ENCODE data around the gene DRG2.

GRCh38 chr17:18129041-18129502 is 41.3 kb downstream of the DRG2 start:
- TF ChIP-seq CTCF (IDR thresholded peaks at IDR 0.05 in 2 of 3, conservative IDR thresholded peaks at IDR 0.05 in 1 of 3; ENCODE audit: control insufficient read depth in 2 of 3, extremely low read depth in 1 of 3, insufficient read depth in 1 of 3, low read depth in 3 of 3, low read length in 3 of 3) (no peak), RBBP5 (conservative IDR thresholded peaks at IDR 0.05) (no peak), USF1 (IDR thresholded peaks at IDR 0.05; ENCODE audit: borderline replicate concordance, extremely low read length, insufficient read depth, low read depth, low read length) (no peak), ZBTB4 (CRISPR knock-in tag; IDR thresholded peaks at IDR 0.05) (no peak), ZBTB11 (CRISPR knock-in tag; IDR thresholded peaks at IDR 0.05) (no peak), BHLHE40 (IDR thresholded peaks at IDR 0.05; ENCODE audit: borderline replicate concordance in 1 of 2, low read depth in 2 of 2, low read length in 1 of 2) (no peak), POLR2A (IDR thresholded peaks at IDR 0.05; ENCODE audit: low read depth, low read length) (no peak), SKIL (IDR thresholded peaks at IDR 0.05; ENCODE audit: low read depth, poor library complexity, severe bottlenecking) (no peak)
